ENCODE results near the gene TMEM184B.
A peak's percentile ranks its signal among the peaks of the same experiment; 100 is the strongest.

The TMEM184B gene

DNA sequence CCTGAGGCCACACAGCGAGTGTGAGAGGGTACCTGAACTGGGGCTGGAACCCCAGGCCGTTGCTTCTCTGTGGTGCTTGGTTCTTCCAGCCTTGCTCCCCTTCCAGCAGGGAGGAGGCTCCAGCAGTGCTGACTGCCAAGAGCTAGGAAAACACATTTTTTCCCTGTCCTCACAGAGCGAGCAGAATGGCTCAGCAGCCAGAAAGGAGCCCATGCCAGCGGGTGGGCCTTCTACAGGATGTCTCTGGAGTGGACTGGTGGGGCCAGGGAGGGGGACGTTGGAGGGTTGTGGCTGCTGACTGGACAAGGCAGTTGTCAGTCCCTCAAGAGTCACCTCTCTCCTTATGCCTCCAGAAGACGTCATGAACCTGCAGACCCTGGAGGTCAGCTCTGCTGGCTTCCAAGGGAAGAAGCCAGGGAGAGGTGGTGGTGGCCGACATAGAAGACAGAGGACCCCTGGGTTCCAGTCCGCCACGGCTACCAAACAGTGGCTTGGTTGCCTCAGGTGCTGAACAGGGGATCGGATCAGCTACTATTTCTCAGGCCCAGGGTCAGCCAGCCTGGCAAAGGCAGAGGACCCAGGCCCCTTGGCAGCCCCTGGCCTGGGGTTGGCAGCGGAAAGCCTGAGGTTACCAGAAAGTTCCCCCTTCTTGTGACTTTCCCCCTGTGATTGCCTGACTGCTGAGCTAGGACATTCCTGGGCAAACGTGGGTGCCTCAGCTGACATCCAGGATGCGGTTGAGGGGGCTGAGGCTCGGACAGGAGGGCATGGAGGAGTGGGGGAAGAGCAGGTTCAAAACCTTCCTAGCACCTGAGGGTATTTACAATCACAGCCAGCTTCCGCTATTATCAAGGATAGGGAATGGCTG, 67.3 kb downstream of the TMEM184B start:
- no peak for DNase-seq (ENCODE audit: low read depth, low spot score)

DNA sequence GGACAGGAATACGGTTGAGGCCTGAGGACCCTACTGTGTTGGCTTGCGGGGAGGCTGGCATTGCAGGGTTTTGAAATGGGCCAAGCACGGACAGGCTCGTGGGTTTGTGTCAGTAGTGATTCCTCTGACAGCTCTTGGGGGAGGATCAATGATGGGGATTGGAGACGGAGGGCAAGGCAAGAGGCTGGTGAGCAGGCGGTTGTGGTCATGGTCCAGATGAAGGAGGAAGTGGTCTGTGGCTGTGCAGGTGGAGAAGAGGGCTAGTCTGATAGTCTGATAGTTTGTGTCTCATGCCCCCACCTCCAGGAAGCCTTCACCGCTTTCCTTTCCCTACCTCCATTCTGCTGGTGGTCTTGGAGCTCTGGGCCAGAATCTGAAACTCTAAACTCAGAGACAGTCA, 68.0 kb downstream of the TMEM184B start:
- no peak for DNase-seq (ENCODE audit: low read depth, low spot score)

DNA sequence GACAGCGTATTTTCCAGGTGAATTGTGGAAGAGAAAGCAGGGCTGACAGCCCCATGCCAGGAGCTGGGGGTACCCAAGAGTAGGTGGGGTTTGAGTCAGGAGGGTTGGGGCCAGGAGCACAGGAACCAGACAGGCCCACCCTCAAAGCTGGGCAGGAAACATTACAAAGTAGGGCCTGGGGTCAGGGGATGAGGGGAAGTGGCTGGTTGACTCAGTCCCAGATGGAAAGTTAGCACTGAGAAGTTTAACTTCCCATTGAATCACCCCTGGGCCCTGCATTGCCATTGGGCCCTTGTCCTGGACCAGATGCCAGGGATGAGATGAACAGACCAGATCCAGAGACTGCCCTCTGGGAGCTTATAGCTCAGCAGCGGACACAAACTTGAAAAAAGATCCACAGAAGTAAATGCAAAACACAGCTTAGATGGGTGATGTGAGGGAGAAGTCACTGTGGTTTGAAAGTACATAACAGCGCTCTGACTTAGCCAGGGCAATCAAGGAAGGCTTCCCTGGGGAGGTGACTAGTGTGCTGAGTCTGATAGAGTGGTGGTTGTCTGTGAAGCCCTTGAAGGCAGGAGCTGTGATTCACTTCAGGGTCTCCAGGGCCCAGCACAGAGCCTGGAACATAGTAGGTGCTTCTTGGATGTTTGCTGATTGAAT, 68.8 kb downstream of the TMEM184B start:
- no peak for DNase-seq (ENCODE audit: low read depth, low spot score)

DNA sequence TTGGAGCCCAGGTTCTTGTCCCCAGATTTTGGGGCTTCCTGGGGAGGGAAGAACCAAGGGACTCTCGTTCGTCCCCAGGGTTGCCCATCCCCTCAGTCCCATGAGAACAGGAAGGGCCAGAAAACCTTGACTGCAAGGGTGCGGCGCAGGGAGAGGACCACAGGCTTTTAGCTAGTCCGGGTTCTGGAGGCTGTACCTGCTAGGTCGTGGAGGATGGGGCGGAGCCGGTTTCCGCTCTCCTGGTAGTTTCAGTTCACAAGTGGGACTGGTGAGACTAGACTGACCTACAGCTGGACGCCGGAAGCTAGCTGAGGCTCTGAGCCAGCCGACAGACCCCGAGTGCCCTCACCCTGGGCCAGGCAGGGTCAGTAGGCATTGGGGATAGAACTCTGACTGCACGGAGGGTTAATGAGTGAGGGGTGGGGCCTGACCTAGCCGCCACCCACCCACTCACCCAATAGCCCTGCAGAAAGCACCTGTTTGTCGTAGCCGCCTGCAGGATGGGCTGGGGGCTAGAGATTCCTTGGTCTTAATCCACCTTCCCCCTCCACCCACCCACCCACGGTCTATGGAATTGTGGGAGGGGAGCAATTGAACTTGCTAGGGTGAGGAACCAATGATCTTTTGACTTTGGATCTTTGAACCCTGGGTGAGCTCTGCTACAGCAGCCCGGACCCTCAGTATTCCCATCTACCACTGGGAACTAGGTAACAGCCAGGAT, 69.6 kb downstream of the TMEM184B start:
- DNase-seq (ENCODE audit: low read depth, low spot score) = no peak

DNA sequence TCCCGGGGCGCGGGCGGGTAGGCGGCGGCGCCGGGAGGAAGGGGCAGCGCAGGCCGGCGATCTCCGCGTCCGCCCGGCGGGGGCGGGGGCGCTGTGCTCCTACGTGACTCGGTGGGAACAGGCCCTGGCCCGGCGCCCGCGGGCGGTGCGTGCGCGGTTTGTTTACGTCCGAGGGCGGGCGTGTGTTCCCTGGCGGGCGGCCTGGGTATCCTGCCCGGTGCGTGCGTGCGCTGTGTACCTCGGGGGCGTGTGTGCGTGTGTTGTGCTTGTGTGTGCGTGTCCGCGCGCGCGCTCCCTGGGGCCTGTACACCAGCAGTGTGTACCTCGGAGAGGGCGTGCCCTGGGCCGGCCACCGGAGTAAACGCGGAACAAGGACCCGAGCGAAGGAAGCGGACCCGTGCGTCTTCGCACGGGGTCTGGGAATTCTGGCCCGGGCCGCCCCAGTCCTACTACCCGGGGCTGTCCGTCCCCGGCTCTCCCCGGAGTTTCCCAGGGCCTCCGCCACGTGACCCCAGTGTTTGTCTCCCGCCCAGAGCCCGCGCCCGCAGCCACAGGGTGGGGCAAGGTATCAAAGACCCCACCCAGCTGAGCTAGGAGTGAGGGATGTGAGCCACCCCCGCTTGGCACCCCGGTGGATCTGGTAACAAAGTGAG, 70.2 kb downstream of the TMEM184B start:
- DNase-seq (ENCODE audit: low read depth, low spot score) = no peak

DNA sequence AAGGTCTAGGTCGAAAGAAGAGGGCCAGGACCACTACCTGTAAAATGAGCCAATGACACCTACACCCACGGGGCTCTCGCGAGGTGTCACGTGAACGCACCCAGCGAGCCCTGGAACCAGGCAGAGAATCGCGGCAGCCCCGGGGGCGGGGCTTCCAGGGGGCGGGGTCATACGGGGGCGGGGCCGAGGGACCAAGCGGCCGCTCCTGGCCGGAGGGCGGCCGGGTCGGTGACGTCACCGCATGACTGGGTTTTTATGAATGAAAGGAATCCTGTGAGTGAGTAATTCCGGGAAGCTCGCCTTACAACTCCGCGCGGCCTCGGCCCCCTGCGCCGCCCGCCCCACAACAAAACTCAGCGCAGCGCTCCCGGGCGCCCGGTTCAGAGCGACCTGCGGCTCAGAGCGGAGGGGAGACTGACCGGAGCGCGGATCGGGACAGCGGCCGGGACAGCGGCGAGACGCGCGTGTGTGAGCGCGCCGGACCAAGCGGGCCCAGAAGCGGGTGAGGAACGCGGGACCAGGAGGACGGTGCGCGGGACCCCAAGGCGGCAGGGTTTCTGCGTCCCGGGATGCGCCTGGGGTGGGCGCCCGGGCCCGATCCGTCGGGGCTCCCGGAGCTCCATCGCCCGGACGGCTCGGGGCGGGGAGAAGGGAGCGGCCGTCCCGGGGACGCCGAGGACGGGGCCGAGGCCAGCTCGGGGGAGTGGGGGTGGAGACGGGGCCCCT, 70.9 kb downstream of the TMEM184B start, which contains the start of gene MAFF:
Gene MAFF (plus strand): TSS at position 284 of the 726 bp plus-strand sequence. CDS start 11,860 bp downstream, outside the sequence.
- DNase-seq (ENCODE audit: low read depth, low spot score) = peak; percentile 77

DNA sequence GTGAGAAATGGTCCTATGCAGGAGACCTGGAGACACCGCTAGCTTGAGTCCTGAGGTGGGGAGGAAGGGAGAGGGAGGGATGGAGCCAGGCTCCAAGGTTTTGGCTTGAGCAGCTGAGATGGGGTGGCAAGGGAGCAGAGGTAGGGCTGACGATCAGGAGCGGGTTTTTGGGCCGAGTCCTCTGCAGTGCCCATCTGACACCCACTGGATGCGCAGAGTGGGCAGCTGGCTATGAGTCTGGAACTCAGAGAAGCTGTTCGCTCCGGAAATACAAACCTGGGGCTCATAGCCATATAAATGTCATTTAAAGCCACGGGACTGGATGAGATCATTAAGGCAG, 71.5 kb downstream of the TMEM184B start:
- DNase-seq (ENCODE audit: low read depth, low spot score) = no peak

DNA sequence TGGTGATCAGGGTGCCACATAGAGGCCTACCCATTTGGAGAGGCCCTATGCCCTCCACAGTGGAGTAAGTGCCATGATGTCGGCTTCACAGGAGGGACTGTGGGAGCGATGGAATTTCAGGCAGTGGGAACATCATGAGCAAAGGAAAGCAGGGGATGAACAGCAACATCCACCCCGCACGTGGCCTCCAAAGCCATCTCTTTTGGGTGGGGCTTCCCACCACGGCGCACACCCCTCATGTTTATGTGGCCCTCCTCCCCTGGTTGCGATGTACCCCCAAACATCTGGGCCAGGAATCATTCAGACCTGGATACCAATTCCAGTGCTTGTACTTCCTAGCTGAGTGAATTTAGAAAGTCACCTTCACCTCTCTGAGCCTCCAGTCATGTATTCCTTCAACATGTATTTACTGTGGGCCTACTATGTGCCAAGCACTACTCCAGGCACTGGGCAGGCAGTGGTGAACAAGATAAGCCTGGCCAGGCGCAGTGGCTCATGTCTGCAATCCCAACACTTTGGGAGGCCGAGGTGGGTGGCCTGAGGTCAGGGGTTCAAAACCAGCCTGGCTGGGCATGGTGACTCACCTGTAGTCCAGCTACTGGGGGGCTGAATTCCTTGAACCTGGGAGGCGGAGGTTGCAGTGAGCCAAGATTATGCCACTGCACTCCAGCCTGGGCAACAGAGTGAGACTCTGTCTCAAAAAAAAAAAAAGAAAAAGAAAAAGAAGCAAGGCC, 72.8 kb downstream of the TMEM184B start:
- DNase-seq (ENCODE audit: low read depth, low spot score) = no peak

DNA sequence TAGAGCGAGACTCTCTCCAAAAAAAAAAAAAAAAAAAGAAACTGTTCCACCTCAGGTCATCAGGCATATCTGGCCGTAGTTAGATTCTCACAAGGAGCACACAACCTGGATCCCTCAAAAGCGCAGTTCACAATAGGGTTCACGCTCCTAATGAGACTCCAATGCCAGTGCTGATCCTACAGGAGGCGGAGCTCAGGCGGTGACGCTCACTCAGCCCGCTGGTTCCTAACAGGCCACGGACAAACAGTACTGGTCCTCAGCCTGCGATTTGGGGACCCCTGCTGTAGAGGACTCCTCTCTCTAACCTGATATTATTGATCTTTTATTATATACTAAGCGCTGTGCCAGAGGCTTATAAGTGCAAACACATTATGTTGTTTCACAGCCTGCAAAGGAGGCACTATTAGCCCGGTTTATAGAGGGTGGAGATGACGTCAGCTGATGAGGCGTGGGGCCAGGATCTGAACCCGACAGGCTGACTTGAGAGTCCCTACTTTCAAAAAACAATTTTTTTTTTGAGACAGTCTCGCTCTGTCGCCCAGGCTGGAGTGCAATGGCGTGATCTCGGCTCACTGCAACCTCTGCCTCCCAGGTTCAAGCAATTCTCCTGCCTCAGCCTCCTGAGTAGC, 75.9 kb downstream of the TMEM184B start:
- no peak for DNase-seq (ENCODE audit: low read depth, low spot score)

DNA sequence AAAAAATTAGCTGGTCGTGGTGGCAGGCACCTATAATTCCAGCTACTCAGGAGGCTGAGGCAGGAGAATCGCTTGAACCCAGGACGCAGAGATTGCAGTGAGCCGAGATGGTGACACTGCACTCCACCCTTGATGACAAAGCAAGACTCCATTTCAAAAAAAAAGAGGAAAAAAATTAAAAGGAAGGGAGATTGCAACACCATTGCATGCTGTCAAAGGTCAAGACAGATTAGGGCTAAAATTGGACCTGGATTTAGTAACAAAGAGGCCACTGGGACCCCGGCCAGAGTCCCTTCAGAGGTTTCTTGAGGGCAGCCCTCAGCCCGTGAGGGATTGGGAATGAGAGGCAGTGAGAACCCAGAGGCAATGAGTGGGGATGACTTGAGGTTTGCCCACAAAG, 79.2 kb downstream of the TMEM184B start:
- no peak for DNase-seq (ENCODE audit: low read depth, low spot score)

DNA sequence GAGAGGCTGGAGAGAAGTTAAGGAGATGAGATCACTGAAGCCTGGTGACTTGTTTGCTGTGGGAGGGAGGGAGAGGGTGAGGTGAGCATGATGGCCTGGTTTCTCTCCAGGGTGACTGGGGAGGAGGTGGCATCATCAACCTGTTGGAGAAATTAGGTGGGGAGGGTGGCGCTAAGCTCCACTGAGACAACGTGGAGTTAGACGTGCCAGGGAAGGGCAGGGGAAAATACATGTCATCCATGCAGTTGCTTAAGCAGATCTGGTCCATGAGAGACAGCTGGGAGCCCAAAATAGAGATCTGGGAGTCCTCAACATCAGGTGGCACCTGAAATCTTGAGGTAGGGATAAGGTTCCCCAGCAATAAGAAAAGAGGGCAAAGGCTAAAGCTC, 80.3 kb downstream of the TMEM184B start:
- DNase-seq (ENCODE audit: low read depth, low spot score) = no peak

DNA sequence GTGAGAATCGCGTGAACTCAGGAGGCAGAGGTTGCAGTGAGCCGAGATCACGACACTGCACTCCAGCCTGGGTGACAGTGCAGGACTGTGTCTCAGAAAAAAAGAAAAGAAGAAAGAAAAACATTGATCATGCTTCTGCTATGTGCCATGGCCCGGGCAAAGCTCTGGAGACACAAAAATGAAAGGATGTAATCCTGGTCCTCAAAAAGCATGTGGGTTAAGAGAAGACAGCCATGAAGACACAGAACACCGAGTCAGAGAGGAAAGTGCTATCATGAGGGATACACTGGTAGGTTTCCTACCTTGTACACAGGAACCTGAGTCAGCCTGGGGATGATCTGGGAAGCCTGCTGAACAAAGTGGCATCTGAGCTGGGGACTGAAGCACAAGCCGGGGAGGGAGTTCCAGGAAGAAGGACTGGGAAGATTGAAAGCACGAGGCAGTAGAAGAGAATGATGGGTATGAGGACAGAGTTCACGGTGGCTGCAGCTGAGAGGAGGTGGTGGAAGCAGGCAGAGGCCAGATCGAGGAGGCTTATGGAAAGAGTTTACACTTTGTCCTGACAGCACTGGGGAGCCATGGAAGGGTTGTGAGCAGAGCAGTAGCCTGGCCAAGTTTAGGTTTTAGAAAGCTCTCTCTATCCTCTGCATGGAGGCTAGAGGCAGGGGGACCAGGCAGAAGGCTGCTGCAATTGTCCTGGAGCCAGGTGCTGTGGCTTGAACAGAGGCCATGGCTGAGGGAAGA, 80.9 kb downstream of the TMEM184B start:
- no peak for DNase-seq (ENCODE audit: low read depth, low spot score)

DNA sequence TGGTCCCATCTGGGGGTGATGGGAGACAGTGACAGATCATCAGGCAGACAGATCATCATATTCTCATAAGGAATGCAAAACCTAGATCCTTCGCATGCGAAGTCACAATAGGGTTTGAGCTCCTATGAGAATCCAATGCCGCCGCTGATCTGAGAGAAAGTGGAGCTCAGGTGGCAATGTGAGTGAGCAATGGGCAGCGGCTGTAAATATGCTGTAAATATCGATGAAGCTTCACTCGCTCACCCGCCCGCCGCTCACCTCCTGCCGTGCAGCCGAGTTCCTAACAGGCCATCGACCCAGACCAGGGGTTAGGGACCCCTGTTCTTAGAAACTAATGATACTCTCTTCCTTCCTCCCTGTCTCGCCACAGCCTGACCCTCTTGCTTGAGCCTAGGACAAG, 81.8 kb downstream of the TMEM184B start:
- no peak for DNase-seq (ENCODE audit: low read depth, low spot score)

DNA sequence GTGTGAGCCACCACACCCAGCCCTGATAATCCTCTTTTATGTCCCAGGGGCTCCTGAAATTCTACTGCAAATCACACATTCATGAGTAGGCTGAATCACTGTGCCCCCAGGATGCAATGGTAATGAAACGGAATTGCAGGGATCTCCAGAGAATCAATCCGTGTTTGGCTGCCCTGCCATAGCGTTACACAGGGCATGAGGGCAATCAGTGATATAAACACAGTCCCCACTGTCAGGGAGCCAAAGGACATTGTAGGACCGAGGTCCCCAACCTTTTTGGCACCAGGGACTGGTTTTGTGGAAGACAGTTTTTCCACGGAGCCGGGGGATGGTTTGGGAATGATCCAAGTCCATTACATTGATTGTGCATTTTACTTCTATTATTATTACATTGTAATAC, 82.2 kb downstream of the TMEM184B start:
- no peak for DNase-seq (ENCODE audit: low read depth, low spot score)

DNA sequence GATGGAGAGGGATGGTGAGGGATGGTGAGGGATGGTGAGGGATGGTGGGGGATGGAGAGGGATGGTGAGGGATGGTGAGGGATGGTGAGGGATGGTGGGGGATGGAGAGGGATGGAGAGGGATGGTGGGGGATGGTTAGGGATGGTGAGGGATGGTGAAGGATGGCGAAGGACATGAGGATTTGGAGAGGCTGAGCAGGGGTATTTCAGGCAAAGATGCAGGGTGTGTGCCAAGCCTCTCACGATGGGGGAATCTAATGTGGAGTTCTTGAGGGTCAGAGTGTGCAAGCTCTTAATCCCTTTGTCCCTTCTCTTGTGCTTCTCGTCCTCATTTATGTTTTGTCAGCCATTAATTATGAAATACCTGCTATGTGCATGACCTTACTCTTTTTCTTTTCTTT, 83.7 kb downstream of the TMEM184B start:
- no peak for DNase-seq (ENCODE audit: low read depth, low spot score)

DNA sequence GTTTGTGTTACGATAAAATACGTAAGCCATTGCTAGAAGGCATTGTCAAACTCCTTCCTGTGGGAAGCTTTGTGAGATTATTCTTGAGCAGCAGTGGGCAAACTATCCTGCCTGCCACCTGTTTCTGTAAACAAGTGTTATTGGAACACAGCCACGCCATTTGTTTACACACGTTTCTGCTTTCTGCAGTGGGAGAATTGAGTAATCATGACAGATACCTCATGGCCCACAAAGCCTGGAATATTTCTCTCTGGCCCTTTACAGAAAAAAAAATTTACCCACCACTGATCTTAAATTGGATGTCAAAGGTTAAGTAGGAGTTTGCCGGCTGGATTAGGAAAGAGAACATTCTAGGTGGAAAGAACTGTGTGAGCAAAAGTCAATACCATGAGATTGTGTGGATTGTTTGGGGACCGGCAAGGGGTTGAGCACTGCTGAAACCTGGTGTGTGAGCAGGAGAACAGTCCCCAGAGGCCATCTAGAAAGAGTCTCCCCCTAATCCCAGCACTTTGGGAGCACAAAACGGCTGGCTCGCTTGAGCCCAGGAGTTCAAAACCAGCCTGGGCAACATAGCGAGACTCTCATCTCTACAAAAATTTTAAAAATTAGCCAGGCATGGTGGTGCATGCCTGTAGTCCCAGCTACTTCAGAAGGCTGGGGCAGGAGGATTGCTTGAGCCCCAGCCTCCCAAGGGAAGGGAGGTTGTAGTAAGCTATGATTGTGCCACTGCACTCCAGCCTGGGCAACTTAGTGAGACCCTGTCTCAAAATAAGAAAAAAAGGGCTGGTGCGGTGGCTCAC, 85.2 kb downstream of the TMEM184B start:
- DNase-seq (ENCODE audit: low read depth, low spot score) = no peak

DNA sequence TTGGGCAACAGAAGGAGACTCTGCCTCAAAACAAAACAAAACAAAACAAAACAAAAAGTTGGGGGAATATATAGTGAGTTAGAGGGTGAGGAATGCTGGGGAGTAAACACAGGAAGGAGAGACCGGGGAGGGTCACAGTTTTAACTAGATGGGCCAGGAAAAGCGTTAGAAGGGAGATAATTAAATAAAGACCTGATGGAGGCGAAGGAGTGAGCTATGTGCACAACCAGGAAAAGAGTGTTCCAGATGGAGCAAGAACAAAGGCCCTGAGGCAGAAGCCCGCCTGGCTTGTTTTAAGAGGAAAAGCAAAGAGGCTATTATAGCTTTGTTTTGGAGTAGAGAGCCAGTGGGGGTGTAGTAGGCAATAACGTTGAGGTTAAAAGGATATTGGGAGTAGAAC, 86.4 kb downstream of the TMEM184B start:
- no peak for DNase-seq (ENCODE audit: low read depth, low spot score)

DNA sequence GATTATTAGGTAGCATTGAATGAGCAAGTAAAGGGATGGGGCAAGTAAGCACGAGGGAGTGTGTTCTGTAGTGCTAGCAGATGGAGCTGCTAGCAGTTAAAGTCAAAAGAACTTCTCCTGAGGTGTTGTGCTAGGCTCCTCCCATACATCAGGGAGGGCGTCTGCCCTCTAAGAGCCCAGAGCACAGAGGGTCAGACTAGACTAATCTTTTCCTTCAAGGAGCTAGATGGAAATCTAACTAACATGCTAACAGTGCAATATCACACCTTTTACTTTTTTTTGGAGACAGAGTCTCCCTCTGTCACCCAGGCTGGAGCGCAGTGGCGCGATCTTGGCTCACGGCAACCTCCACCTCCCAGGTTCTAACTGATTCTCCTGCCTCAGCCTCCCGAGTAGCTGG, 88.0 kb downstream of the TMEM184B start:
- no peak for DNase-seq (ENCODE audit: low read depth, low spot score)

Data from activated CD4-positive, CD25-positive, alpha-beta regulatory T cell treated with anti-CD3 and anti-CD28 coated beads, Interleukin-2, amount 50 U/mL, for 16 hours (primary cell).